IMR-90 (cell line): ENCODE measurements around the gene KDM1B. TPM values are rescaled to one million over a fixed set of nuclear protein-coding genes. Genes with fewer than 3 reads are reported as not detected.

Experiments used
- ATAC-seq: fragments of 200-7000 bp; cut with Tn5 transposase; 2 replicates; pipeline ENCODE4 v1.9.1; 2020; ENCODE audit warnings: low read depth, mild to moderate bottlenecking, moderate library complexity
- BruUV-seq: library from RNA; stranded (reverse); fragments of 400-500 nt; replicated peaks from 2 replicates; lab custom pipeline; 2021; lab: Mats Ljungman, UMichigan
- CTCF ChIA-PET: fragments of 300-600 bp; formaldehyde crosslinking; extraction: SDS; loops from one replicate; lab custom pipeline; 2021; ENCODE audit warnings: antibody characterized with exemption; lab: Yijun Ruan, JAX
- POLR2A ChIA-PET: fragments of 300-600 bp; sonication (Branson Sonifier 250); formaldehyde crosslinking; loops from one replicate; lab custom pipeline; 2022; ENCODE audit warnings: antibody characterized with exemption; ENCODE audit not compliant: unreplicated experiment; lab: Charles Lee
- DNase-seq: peaks from one replicate; pipeline ENCODE4 v3.0.0; 2013
- H2AFZ ChIP-seq: replicated peaks from 2 replicates; pipeline ENCODE3; 2013; ENCODE audit warnings: low read length, mild to moderate bottlenecking; ENCODE audit not compliant: poor library complexity
- H2AK5ac ChIP-seq: 2 replicates; pipeline ENCODE4 v1.6.1; 2013; ENCODE audit warnings: low read depth, low read length, inconsistent platforms
- H2AK9ac ChIP-seq: replicated peaks from 2 replicates; pipeline ENCODE3; 2013; ENCODE audit warnings: mild to moderate bottlenecking, low read depth, low read length, moderate library complexity; ENCODE audit not compliant: poor library complexity
- H2BK120ac ChIP-seq: 2 replicates; pipeline ENCODE4 v1.6.1; 2013; ENCODE audit warnings: low read depth, low read length, inconsistent platforms
- H2BK15ac ChIP-seq: 3 replicates; pipeline ENCODE4 v1.6.1; 2013; ENCODE audit warnings: low read depth, low read length, inconsistent platforms
- H2BK20ac ChIP-seq: 2 replicates; pipeline ENCODE4 v1.6.1; 2013; ENCODE audit warnings: low read depth, mild to moderate bottlenecking, inconsistent platforms, low read length, moderate library complexity
- H2BK5ac ChIP-seq: 2 replicates; pipeline ENCODE4 v1.6.1; 2013; ENCODE audit warnings: mild to moderate bottlenecking, low read depth, low read length, inconsistent platforms; ENCODE audit not compliant: poor library complexity, severe bottlenecking
- H3K14ac ChIP-seq: replicated peaks from 2 replicates; pipeline ENCODE4 v1.6.1; 2013; ENCODE audit warnings: low read depth, low read length, inconsistent platforms
- H3K18ac ChIP-seq: 2 replicates; pipeline ENCODE4 v1.6.1; 2013; ENCODE audit warnings: low read depth, low read length, control low read depth
- H3K23ac ChIP-seq: 2 replicates; pipeline ENCODE4 v1.6.1; 2013; ENCODE audit warnings: low read depth, low read length, inconsistent platforms
- H3K27ac ChIP-seq: 2 replicates; pipeline ENCODE4 v1.5.1; 2013; ENCODE audit warnings: mild to moderate bottlenecking, control low read depth, low read length; ENCODE audit not compliant: insufficient read depth
- H3K27me3 ChIP-seq: 2 replicates; pipeline ENCODE4 v1.6.1; 2013; ENCODE audit warnings: low read length; ENCODE audit not compliant: control insufficient read depth, insufficient read depth
- H3K36me3 ChIP-seq: 2 replicates; pipeline ENCODE4 v1.6.1; 2013; ENCODE audit warnings: low read length, mixed read lengths; ENCODE audit not compliant: control insufficient read depth, insufficient read depth
- H3K4ac ChIP-seq: 2 replicates; pipeline ENCODE4 v1.6.1; 2013; ENCODE audit warnings: low read depth, low read length, inconsistent platforms
- H3K4me1 ChIP-seq: 2 replicates; pipeline ENCODE4 v1.6.1; 2013; ENCODE audit warnings: low read length, mixed read lengths; ENCODE audit not compliant: control insufficient read depth, insufficient read depth
- H3K4me2 ChIP-seq: 2 replicates; pipeline ENCODE4 v1.6.1; 2013; ENCODE audit warnings: low read depth, mild to moderate bottlenecking, control low read depth, low read length, moderate library complexity
- H3K4me3 ChIP-seq: 2 replicates; pipeline ENCODE4 v1.5.1; 2013; ENCODE audit warnings: low read depth, mild to moderate bottlenecking, control low read depth, low read length, moderate library complexity; ENCODE audit not compliant: insufficient read depth
- H3K56ac ChIP-seq: 2 replicates; pipeline ENCODE4 v1.6.1; 2013; ENCODE audit warnings: low read length, inconsistent platforms; ENCODE audit not compliant: insufficient read depth; ENCODE audit errors: extremely low read depth
- H3K79me1 ChIP-seq, 2 experiments: 2 replicates each; pipeline ENCODE4 v1.6.1; 2013; ENCODE audit warnings: low read length in 2 of 2, inconsistent platforms in 1 of 2, low read depth in 1 of 2
- H3K9ac ChIP-seq: 2 replicates; pipeline ENCODE4 v1.6.1; 2013; ENCODE audit warnings: low read depth, low read length, control low read depth
- H3K9me1 ChIP-seq: 2 replicates; pipeline ENCODE4 v1.6.1; 2013; ENCODE audit warnings: low read length, inconsistent platforms; ENCODE audit not compliant: insufficient read depth
- H3K9me3 ChIP-seq: 2 replicates; pipeline ENCODE4 v1.6.1; 2013; ENCODE audit warnings: low read length; ENCODE audit not compliant: control insufficient read depth, insufficient read depth
- H4K20me1 ChIP-seq: 2 replicates; pipeline ENCODE4 v1.6.1; 2013; ENCODE audit warnings: low read length, inconsistent platforms; ENCODE audit not compliant: insufficient read depth
- H4K5ac ChIP-seq: 2 replicates; pipeline ENCODE4 v1.6.1; 2013; ENCODE audit warnings: mild to moderate bottlenecking, low read depth, low read length, control low read depth
- H4K8ac ChIP-seq, 2 experiments: 2 replicates each; pipeline ENCODE4 v1.6.1; 2013; ENCODE audit warnings: low read depth in 2 of 2, low read length in 2 of 2, control low read depth in 1 of 2, inconsistent platforms in 1 of 2
- H4K91ac ChIP-seq: 2 replicates; pipeline ENCODE4 v1.6.1; 2013; ENCODE audit warnings: low read depth, low read length, inconsistent platforms; ENCODE audit not compliant: insufficient read depth
- BHLHE40 ChIP-seq: fragments of 150-350 bp; IDR thresholded peaks from 2 replicates; pipeline ENCODE4 v1.6.1; 2016; ENCODE audit warnings: mild to moderate bottlenecking, low read depth, low read length
- CEBPB ChIP-seq: IDR thresholded peaks from 2 replicates; pipeline ENCODE4 v1.6.1; 2012; ENCODE audit warnings: low read depth, low read length, improper control_type of control experiment
- CHD1 ChIP-seq: IDR thresholded peaks from 2 replicates; pipeline ENCODE4 v1.6.1; 2012; ENCODE audit warnings: low read depth, low read length, improper control_type of control experiment
- FOS ChIP-seq: fragments of 150-350 bp; IDR thresholded peaks from 2 replicates; pipeline ENCODE4 v1.6.1; 2016; ENCODE audit warnings: low read depth, low read length
- MAFK ChIP-seq: IDR thresholded peaks from 2 replicates; pipeline ENCODE4 v1.6.1; 2012; ENCODE audit warnings: low read depth, low read length, improper control_type of control experiment
- MAZ ChIP-seq: IDR thresholded peaks from 2 replicates; pipeline ENCODE4 v1.6.1; 2012; ENCODE audit warnings: low read depth, mild to moderate bottlenecking, low read length, improper control_type of control experiment, moderate library complexity, borderline replicate concordance
- MXI1 ChIP-seq: IDR thresholded peaks from 2 replicates; pipeline ENCODE4 v1.6.1; 2012; ENCODE audit warnings: low read depth, mild to moderate bottlenecking, low read length, moderate library complexity, borderline replicate concordance
- NFE2L2 ChIP-seq: fragments of 150-350 bp; IDR thresholded peaks from 2 replicates; pipeline ENCODE4 v1.6.1; 2016; ENCODE audit warnings: low read depth, mild to moderate bottlenecking, low read length
- POLR2A ChIP-seq: IDR thresholded peaks from 2 replicates; pipeline ENCODE4 v1.6.1; 2012; ENCODE audit warnings: mild to moderate bottlenecking, low read depth, low read length
- RAD21 ChIP-seq: IDR thresholded peaks from 2 replicates; pipeline ENCODE4 v1.6.1; 2012; ENCODE audit warnings: low read length, improper control_type of control experiment
- RCOR1 ChIP-seq: IDR thresholded peaks from 2 replicates; pipeline ENCODE4 v1.6.1; 2012; ENCODE audit warnings: mild to moderate bottlenecking, low read length, improper control_type of control experiment; ENCODE audit not compliant: insufficient replicate concordance
- RFX5 ChIP-seq: IDR thresholded peaks from 2 replicates; pipeline ENCODE4 v1.8.0; 2012; ENCODE audit warnings: low read depth, mild to moderate bottlenecking, low read length, moderate library complexity
- SMC3 ChIP-seq: fragments of 150-350 bp; IDR thresholded peaks from 2 replicates; pipeline ENCODE4 v1.6.1; 2016; ENCODE audit warnings: low read depth, mild to moderate bottlenecking, antibody characterized with exemption, low read length, moderate library complexity
- WGBS, 2 experiments: methylation state at CpG; one replicate each; pipeline versions ENCODE4 v1.1.5 to v1.1.7; 2013; ENCODE audit warnings: missing lambda C conversion rate in 2 of 2; ENCODE audit not compliant: insufficient read length in 1 of 2; ENCODE audit errors: extremely low coverage in 2 of 2; 5-methylcytosine and 5-hydroxymethylcytosine counted together
- dilution Hi-C: fragments of 300-500 bp; cut with HindIII; formaldehyde crosslinking; loops from one replicate; pipeline ENCODE4 v1.14.3; 2018; ENCODE audit warnings: low sequenced_read_pairs; ENCODE audit not compliant: unreplicated experiment
- in situ Hi-C: fragments of 300-500 bp; cut with MboI; formaldehyde crosslinking; loops from 3 replicates; pipeline ENCODE4 v1.14.3; 2019; ENCODE audit warnings: low sequenced_read_pairs, inconsistent platforms, mixed read lengths
- intact Hi-C: fragments of 100-400 bp; cut with micrococcal nuclease; formaldehyde crosslinking; loops from 2 replicates; pipeline ENCODE4 v1.10.0; 2022
- polyA plus RNA-seq, 3 experiments: library from polyadenylated mRNA; depleted of rRNA; stranded (reverse); fragments of >200 nt; gene quantifications; 2 replicates each; pipeline ENCODE4 v1.2.3, GENCODE V29; 2012; ENCODE audit warnings: low replicate concordance in 1 of 3
- total RNA-seq: library from RNA; depleted of rRNA; stranded (reverse); fragments of >200 nt; gene quantifications from 2 replicates; pipeline ENCODE4 v1.2.3, GENCODE V29; 2012
- TF ChIP-seq, protein P1 (sequence below): fragments of 150-350 bp; IDR thresholded peaks from 2 replicates; pipeline ENCODE4 v1.6.1; 2016; ENCODE audit warnings: low read depth, mild to moderate bottlenecking, low read length, moderate library complexity, borderline replicate concordance
- TF ChIP-seq, protein P2 (sequence below): conservative IDR thresholded peaks from 2 replicates; pipeline ENCODE4 v1.5.1; 2012; ENCODE audit warnings: mild to moderate bottlenecking, low read depth, low read length, improper control_type of control experiment
- TF ChIP-seq, protein P3 (sequence below): fragments of 150-350 bp; IDR thresholded peaks from 2 replicates; pipeline ENCODE4 v1.6.1; 2017; ENCODE audit warnings: mild to moderate bottlenecking, antibody characterized with exemption, low read length, low read depth

KDM1B gene
- total and polyA plus RNA-seq, 2 of the 4 experiments (the other 2 are of a cell fraction): 13.2 to 16.7 TPM

DNA sequence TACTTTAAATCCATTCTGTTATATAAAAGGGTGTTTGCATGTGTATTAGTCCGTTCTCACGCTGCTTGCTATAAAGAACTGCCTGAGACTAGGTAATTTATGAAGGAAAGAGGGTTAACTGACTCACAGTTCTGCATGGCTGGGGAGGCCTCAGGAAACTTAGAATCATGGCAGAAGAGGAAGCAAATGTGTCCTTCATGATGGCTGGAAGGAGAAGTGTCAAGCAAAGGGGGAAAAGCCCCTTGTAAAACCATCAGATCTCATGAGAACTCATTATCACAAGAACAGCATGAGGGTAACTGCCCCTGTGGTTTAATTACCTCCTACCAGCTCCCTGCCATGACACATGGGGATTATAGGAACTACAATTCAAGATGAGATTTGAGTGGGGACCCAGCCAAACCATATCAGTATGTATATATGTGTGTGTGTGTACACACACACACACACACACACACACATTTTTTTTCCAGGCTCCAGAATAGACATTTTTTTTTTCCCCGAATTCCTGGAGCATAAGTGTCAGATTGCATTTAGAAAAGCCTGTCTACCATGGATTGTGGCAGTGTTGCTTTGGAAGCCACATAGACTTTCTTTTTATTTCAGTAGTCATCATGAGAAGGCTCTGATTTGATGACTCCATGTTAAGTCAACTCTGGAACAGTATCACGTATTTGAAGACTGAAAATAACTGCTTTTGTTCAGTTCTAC is 31.5 kb downstream of the KDM1B start:
- Histone ChIP-seq H4K8ac (no peak overlapping the region), H3K18ac (no peak overlapping the region), H2AK9ac (no peak overlapping the region), H4K20me1 (no peaks in the 10 kb centered on the region), H3K56ac (no peak overlapping the region), H2AK5ac (no peak overlapping the region), H3K4me2 (no peak overlapping the region), H2BK5ac (no peak overlapping the region), H3K79me1 (no peaks in the 10 kb centered on the region), H3K9ac (no peak overlapping the region), H3K4me1 (no peaks in the 10 kb centered on the region), H2BK20ac (no peak overlapping the region), H4K91ac (no peak overlapping the region), H3K14ac (no peak overlapping the region), H4K5ac (no peak overlapping the region), H3K27ac (no peak overlapping the region), H3K4me3 (no peak overlapping the region), H3K23ac (no peak overlapping the region), H3K27me3 (no peaks in the 10 kb centered on the region), H2BK120ac (no peak overlapping the region), H2BK15ac (no peak overlapping the region), H3K4ac (no peak overlapping the region), H2AFZ (no peak overlapping the region), H3K9me3 (no peaks in the 10 kb centered on the region), H3K36me3 (peaks cover 6% of the 10 kb centered on the region; the same call in 1 of the 2 replicates), H3K9me1 (no peaks in the 10 kb centered on the region; the same call in 1 of the 2 replicates)
- no TSS peak for BruUV-seq
- no CpG with 5 or more reads among the region's 4 CpGs for WGBS, 2 experiments
- DNase-seq (peak; percentile 15), ATAC-seq (no peak)
- intact Hi-C loops (no loop called here), in situ Hi-C loops (no loop called here), dilution Hi-C loops (no loop called here)
- ChIA-PET POLR2A (no interaction called here), CTCF (no interaction called here)
- TF ChIP-seq NFE2L2 (no peak), BHLHE40 (no peak), SMC3 (no peak), MXI1 (no peak), CHD1 (no peak), RFX5 (no peak), CEBPB (no peak), POLR2A (no peak), MAZ (no peak), RCOR1 (no peak), MAFK (no peak), FOS (no peak), RAD21 (no peak)
- TF ChIP-seq, protein P1, sequence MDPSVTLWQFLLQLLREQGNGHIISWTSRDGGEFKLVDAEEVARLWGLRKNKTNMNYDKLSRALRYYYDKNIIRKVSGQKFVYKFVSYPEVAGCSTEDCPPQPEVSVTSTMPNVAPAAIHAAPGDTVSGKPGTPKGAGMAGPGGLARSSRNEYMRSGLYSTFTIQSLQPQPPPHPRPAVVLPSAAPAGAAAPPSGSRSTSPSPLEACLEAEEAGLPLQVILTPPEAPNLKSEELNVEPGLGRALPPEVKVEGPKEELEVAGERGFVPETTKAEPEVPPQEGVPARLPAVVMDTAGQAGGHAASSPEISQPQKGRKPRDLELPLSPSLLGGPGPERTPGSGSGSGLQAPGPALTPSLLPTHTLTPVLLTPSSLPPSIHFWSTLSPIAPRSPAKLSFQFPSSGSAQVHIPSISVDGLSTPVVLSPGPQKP: no peak
- TF ChIP-seq, protein P2, sequence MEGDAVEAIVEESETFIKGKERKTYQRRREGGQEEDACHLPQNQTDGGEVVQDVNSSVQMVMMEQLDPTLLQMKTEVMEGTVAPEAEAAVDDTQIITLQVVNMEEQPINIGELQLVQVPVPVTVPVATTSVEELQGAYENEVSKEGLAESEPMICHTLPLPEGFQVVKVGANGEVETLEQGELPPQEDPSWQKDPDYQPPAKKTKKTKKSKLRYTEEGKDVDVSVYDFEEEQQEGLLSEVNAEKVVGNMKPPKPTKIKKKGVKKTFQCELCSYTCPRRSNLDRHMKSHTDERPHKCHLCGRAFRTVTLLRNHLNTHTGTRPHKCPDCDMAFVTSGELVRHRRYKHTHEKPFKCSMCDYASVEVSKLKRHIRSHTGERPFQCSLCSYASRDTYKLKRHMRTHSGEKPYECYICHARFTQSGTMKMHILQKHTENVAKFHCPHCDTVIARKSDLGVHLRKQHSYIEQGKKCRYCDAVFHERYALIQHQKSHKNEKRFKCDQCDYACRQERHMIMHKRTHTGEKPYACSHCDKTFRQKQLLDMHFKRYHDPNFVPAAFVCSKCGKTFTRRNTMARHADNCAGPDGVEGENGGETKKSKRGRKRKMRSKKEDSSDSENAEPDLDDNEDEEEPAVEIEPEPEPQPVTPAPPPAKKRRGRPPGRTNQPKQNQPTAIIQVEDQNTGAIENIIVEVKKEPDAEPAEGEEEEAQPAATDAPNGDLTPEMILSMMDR: no peak
- TF ChIP-seq, protein P3, sequence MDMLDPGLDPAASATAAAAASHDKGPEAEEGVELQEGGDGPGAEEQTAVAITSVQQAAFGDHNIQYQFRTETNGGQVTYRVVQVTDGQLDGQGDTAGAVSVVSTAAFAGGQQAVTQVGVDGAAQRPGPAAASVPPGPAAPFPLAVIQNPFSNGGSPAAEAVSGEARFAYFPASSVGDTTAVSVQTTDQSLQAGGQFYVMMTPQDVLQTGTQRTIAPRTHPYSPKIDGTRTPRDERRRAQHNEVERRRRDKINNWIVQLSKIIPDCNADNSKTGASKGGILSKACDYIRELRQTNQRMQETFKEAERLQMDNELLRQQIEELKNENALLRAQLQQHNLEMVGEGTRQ: no peak
